ENCODE measurements around the gene MNT.

GRCh38 chr17:2357237-2357636, 43.6 kb downstream of the MNT start:
- TF ChIP-seq, protein P1, sequence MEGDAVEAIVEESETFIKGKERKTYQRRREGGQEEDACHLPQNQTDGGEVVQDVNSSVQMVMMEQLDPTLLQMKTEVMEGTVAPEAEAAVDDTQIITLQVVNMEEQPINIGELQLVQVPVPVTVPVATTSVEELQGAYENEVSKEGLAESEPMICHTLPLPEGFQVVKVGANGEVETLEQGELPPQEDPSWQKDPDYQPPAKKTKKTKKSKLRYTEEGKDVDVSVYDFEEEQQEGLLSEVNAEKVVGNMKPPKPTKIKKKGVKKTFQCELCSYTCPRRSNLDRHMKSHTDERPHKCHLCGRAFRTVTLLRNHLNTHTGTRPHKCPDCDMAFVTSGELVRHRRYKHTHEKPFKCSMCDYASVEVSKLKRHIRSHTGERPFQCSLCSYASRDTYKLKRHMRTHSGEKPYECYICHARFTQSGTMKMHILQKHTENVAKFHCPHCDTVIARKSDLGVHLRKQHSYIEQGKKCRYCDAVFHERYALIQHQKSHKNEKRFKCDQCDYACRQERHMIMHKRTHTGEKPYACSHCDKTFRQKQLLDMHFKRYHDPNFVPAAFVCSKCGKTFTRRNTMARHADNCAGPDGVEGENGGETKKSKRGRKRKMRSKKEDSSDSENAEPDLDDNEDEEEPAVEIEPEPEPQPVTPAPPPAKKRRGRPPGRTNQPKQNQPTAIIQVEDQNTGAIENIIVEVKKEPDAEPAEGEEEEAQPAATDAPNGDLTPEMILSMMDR (optimal IDR thresholded peaks at IDR 0.05 in 1 of 3, IDR thresholded peaks at IDR 0.05 in 1 of 3, conservative IDR thresholded peaks at IDR 0.05 in 1 of 3; ENCODE audit: extremely low read depth in 1 of 3, insufficient read depth in 2 of 3, low read length in 3 of 3): no peak
- no peak for TF ChIP-seq EZH2 (IDR thresholded peaks at IDR 0.05; ENCODE audit: low read length)

Data from keratinocyte (primary cell).